ENCODE measurements around the gene CLEC4C. TPM values are rescaled to one million over a fixed set of nuclear protein-coding genes. Genes with fewer than 3 reads are reported as not detected.
"Not testable (repeated sequence)": the region's sequence is repeated elsewhere in the genome, so short reads cannot be mapped to it uniquely, and the experiment has no call there.

The CLEC4C gene, protein sequence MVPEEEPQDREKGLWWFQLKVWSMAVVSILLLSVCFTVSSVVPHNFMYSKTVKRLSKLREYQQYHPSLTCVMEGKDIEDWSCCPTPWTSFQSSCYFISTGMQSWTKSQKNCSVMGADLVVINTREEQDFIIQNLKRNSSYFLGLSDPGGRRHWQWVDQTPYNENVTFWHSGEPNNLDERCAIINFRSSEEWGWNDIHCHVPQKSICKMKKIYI
- 0.37 TPM for polyA plus RNA-seq (2012; ENCODE audit: low read depth, missing spikeins)

DNA sequence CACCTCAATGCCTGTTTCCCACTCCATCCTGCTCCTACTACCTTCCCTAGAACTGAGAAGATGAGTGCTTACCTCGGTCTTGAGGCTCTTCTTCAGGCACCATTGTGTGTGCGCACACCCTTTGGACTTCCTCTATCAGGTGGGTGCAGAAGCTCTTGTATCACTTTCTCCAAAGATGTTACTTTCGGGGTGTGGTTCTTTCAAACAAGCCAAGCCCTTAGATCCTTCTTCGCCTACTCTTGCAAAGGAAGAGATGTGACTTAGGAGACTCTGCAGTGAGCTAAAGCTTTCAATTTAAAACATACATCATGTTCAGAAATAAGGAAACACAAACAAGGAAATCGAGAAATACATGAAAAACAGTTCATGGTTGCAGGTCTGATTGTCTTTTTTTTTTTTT is at the start of gene CLEC4C:
Gene CLEC4C (minus strand): TSS at position 130 of the 400 bp plus-strand sequence. CDS start 27 bp downstream, at position 103.
- peak; percentile 75 for FAIRE-seq
- peak; percentile 14 for DNase-seq (ENCODE audit: insufficient read length, low spot score)
- TF ChIP-seq SPI1 (IDR thresholded peaks at IDR 0.05; ENCODE audit: low read depth, low read length): peak; percentile 39; the same call in 1 of the 2 replicates
- TF ChIP-seq POLR2AphosphoS5 (IDR thresholded peaks at IDR 0.05; ENCODE audit: low read depth, low read length): no peak

DNA sequence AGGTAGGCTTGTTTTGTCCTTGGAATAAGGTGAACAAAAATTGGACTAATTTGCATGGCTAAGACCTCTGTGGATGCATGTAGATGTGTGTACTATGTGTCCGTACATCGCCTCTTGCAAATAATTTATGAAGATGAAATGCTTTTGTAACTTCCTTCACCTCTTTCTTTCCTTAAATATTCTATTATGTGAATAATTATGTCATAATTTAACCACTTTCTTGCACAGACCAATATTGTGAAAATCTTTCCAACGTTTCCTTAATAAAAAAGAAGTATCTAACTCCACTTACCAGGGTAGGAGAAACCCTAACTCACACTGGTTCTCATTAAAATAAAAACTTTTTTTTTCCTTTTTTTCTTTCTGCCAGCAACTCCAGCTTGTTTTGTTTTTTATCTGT is 46.0 kb upstream of the CLEC4C start:
- FAIRE-seq (no peak), DNase-seq (ENCODE audit: insufficient read length, low spot score) (no peak)
- TF ChIP-seq POLR2AphosphoS5 (IDR thresholded peaks at IDR 0.05; ENCODE audit: low read depth, low read length) (no peak), POU2F2 (IDR thresholded peaks at IDR 0.05; ENCODE audit: low read depth, low read length) (no peak), TAF1 (IDR thresholded peaks at IDR 0.05; ENCODE audit: low read depth, low read length) (no peak), SPI1 (IDR thresholded peaks at IDR 0.05; ENCODE audit: low read depth, low read length) (no peak), PAX5 (IDR thresholded peaks at IDR 0.05; ENCODE audit: insufficient read depth, low read length, severe bottlenecking) (no peak), POLR2A (IDR thresholded peaks at IDR 0.05; ENCODE audit: low read depth, low read length) (no peak)

DNA sequence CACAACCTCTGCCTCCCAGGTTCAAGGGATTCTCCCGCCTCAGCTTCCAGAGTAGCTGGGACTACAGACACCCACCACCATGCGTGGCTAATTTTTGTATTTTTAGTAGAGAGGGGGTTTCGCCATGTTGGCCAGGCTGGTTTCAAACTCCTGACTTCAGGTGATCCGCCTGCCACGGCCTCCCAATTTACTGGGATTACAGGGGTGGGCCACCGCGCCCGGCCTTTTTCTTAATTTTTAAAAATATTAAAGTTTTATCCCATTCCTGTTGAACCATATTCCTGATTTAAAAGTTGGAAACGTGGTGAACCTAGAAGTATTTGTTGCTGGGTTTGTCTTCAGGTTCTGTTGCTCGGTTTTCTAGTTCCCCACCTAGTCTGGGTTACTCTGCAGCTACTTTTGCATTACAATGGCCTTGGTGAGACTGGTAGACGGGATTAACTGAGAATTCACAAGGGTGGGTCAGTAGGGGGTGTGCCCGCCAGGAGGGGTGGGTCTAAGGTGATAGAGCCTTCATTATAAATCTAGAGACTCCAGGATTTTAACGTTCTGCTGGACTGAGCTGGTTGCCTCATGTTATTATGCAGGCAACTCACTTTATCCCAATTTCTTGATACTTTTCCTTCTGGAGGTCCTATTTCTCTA is 41.8 kb upstream of the CLEC4C start, which contains the start of gene NANOG:
Gene NANOG (plus strand): TSS at position 519 of the 645 bp plus-strand sequence. CDS start 213 bp downstream, outside the sequence.
- not testable (repeated sequence) for FAIRE-seq; DNase-seq (ENCODE audit: insufficient read length, low spot score)

DNA sequence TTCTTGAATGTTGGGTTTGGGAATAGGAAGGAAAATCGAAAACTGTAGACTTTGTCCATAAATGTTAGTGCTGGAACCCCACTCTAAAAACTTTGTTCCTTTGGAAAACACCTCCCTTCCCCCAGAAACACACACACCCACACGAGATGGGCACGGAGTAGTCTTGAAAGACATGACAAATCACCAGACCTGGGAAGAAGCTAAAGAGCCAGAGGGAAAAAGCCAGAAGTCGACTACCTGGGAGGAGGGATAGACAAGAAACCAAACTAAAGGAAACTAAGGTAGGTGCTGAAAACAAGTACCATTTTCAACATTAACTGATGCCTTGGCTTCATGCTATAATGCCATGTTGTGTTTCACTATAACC is 41.1 kb upstream of the CLEC4C start:
- FAIRE-seq (no peak), DNase-seq (ENCODE audit: insufficient read length, low spot score) (no peak)
- no peak for TF ChIP-seq POLR2A (IDR thresholded peaks at IDR 0.05; ENCODE audit: low read depth, low read length)
- TF ChIP-seq SPI1 (IDR thresholded peaks at IDR 0.05; ENCODE audit: low read depth, low read length): no peak
- TF ChIP-seq POLR2AphosphoS5 (IDR thresholded peaks at IDR 0.05; ENCODE audit: low read depth, low read length): no peak
- no peak for TF ChIP-seq PAX5 (IDR thresholded peaks at IDR 0.05; ENCODE audit: insufficient read depth, low read length, severe bottlenecking)
- no peak for TF ChIP-seq TAF1 (IDR thresholded peaks at IDR 0.05; ENCODE audit: low read depth, low read length)
- no peak for TF ChIP-seq POU2F2 (IDR thresholded peaks at IDR 0.05; ENCODE audit: low read depth, low read length)

DNA sequence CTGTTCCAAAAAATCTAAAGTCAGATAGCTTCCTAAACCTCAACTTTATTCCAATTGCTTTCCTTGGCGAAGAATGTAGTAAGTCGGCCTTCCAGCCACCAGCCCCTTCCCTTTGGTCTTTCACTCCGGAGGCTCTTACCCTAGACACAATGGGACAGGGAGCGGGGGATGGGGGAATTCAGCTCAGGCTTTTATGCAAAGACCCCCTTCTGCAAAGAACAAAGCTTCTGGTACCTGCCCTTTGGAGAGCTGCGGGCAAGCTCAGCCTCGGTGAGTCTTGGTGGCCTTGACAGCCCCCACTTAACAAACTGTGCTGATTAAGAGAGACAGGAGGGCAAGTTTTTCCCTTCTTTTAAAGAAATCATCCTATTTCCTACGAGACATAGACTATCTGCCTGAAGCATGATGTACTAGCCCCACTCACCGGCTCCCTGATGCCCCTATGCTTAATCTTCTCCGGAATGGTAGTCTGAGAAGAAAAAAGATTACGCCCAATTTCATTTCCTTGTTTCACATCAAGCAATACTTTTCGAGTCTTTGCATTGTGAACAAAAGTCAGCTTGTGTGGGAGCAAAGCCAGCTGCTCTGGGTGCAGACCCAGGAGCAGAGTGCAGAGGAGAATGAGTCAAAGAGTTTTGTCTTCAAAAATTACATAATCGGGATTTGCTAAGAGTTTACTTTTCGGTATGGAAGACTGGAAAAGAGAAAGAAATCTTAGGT is 40.6 kb upstream of the CLEC4C start:
- no peak for DNase-seq (ENCODE audit: insufficient read length, low spot score)
- no peak for FAIRE-seq
- TF ChIP-seq POLR2A (IDR thresholded peaks at IDR 0.05; ENCODE audit: low read depth, low read length) (no peak), POU2F2 (IDR thresholded peaks at IDR 0.05; ENCODE audit: low read depth, low read length) (no peak), PAX5 (IDR thresholded peaks at IDR 0.05; ENCODE audit: insufficient read depth, low read length, severe bottlenecking) (no peak), TAF1 (IDR thresholded peaks at IDR 0.05; ENCODE audit: low read depth, low read length) (no peak)

DNA sequence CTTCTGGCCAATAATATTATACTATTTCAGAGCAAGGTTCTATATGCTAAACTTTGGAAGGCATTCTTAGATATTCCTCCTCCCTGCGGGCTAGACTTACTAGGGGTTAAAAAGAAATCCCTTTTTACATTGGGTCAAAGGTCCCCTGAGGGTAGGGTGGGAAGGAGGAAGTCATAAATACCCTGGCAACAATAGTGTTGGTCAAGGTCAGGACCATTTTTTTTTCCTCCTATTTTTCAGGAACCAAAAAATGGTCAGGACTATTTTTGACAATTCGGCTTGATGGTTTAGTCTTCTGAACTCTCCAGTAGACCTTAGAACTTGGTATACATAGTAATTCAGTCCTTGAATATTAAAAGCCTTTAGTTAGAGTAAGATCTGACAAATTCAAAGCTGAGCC is 37.5 kb upstream of the CLEC4C start:
- FAIRE-seq: no peak
- TF ChIP-seq TAF1 (IDR thresholded peaks at IDR 0.05; ENCODE audit: low read depth, low read length): no peak
- no peak for TF ChIP-seq PAX5 (IDR thresholded peaks at IDR 0.05; ENCODE audit: insufficient read depth, low read length, severe bottlenecking)
- TF ChIP-seq POLR2A (IDR thresholded peaks at IDR 0.05; ENCODE audit: low read depth, low read length): no peak
- no peak for TF ChIP-seq POU2F2 (IDR thresholded peaks at IDR 0.05; ENCODE audit: low read depth, low read length)
- no peak for TF ChIP-seq SPI1 (IDR thresholded peaks at IDR 0.05; ENCODE audit: low read depth, low read length)
- no peak for TF ChIP-seq POLR2AphosphoS5 (IDR thresholded peaks at IDR 0.05; ENCODE audit: low read depth, low read length)
- DNase-seq (ENCODE audit: insufficient read length, low spot score): no peak

DNA sequence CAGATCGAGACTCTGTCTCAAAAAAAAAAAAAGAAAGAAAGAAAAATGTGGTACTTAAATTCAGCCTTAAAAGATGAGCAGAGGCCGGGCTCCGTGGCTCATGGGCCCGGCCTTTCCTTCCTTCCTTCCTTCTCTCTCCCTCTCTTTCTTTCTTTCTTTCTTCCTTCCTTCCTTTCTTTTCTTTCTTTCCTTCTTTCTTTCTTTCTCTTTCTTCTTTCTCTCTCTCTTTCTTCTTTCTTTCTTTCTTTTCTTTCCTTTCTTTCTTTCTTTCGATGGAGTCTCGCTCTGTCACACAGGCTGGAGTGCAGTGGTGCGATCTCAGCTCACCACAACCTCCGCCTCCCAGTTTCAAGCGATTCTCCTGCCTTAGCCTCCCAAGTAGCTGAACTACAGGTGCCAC is 36.3 kb upstream of the CLEC4C start:
- FAIRE-seq; DNase-seq (ENCODE audit: insufficient read length, low spot score): not testable (repeated sequence)

DNA sequence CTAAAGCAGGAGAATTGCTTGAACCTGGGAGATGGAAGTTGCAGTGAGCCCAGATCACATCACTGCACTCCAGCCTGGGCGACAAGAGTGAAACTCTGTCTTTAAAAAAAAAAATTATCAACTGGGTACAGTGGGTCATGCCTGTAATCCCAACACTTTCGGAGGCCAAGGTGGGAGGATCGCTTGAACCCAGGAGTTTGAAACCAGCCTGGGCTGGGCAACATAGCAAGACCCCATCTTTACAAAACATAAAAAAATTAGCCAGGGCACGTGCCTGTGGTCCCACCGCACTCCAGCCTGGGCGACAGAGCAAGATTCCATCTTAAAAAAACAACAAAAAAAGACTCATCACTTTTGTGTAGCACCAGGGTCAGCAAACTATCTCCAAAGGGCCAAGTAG is 34.9 kb upstream of the CLEC4C start:
- FAIRE-seq: no peak
- DNase-seq (ENCODE audit: insufficient read length, low spot score): no peak
- TF ChIP-seq SPI1 (IDR thresholded peaks at IDR 0.05; ENCODE audit: low read depth, low read length): no peak
- no peak for TF ChIP-seq POLR2AphosphoS5 (IDR thresholded peaks at IDR 0.05; ENCODE audit: low read depth, low read length)
- no peak for TF ChIP-seq POLR2A (IDR thresholded peaks at IDR 0.05; ENCODE audit: low read depth, low read length)
- TF ChIP-seq PAX5 (IDR thresholded peaks at IDR 0.05; ENCODE audit: insufficient read depth, low read length, severe bottlenecking): no peak
- no peak for TF ChIP-seq TAF1 (IDR thresholded peaks at IDR 0.05; ENCODE audit: low read depth, low read length)
- no peak for TF ChIP-seq POU2F2 (IDR thresholded peaks at IDR 0.05; ENCODE audit: low read depth, low read length)

DNA sequence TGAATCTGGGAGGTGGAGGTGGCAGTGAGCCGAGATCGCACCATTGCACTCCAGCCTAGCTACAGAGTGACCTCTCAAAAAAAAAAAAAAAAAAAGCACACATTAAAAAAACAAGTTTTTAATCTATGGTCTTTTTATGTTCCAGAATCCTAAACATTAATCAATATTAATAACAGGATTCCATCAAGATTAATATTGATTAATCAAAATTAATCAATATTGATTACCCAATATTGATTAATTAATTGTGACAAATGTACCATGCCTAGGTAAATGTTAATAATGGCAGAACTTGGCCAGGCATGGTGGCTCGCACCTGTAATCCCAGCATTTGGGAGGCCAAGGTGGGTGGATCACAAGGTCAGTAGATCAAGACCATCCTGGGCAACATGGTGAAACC is 34.1 kb upstream of the CLEC4C start:
- FAIRE-seq (no peak), DNase-seq (ENCODE audit: insufficient read length, low spot score) (no peak)
- TF ChIP-seq POLR2A (IDR thresholded peaks at IDR 0.05; ENCODE audit: low read depth, low read length) (no peak), POLR2AphosphoS5 (IDR thresholded peaks at IDR 0.05; ENCODE audit: low read depth, low read length) (no peak), TAF1 (IDR thresholded peaks at IDR 0.05; ENCODE audit: low read depth, low read length) (no peak), PAX5 (IDR thresholded peaks at IDR 0.05; ENCODE audit: insufficient read depth, low read length, severe bottlenecking) (no peak)

DNA sequence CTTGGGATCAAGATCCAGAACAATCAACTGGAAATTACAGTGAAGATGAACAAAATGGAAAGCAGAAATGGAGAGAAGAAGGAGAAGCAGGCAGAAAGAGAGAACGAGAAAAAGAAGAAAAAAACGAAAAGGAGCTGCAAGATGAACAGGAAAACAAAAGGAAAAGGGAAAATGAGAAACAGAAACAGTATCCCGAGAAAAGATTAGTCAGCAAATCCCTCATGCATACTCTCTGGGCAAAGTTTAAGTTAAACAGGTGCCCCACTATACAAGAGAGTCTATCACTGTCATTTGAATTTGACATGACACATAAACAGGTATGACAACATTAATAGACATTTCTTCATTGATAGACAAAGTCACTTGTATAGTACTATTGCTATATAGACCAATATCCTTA is 22.8 kb upstream of the CLEC4C start:
- FAIRE-seq (no peak), DNase-seq (ENCODE audit: insufficient read length, low spot score) (no peak)
- TF ChIP-seq PAX5 (IDR thresholded peaks at IDR 0.05; ENCODE audit: insufficient read depth, low read length, severe bottlenecking) (no peak), SPI1 (IDR thresholded peaks at IDR 0.05; ENCODE audit: low read depth, low read length) (no peak), POLR2A (IDR thresholded peaks at IDR 0.05; ENCODE audit: low read depth, low read length) (no peak), TAF1 (IDR thresholded peaks at IDR 0.05; ENCODE audit: low read depth, low read length) (no peak), POLR2AphosphoS5 (IDR thresholded peaks at IDR 0.05; ENCODE audit: low read depth, low read length) (no peak), POU2F2 (IDR thresholded peaks at IDR 0.05; ENCODE audit: low read depth, low read length) (no peak)
